ENCODE measurements around the gene CAMSAP2. TPM values are rescaled to one million over a fixed set of nuclear protein-coding genes. Genes with fewer than 3 reads are reported as not detected.

CAMSAP2 gene
- total RNA-seq, 1 experiment from 2014 or later: 40.3 TPM

- Histone ChIP-seq H3K27ac (no peak overlapping the region), H3K9me3 (ENCODE audit: insufficient read depth, low read depth) (no peaks in the 10 kb centered on the region), H2AFZ (no peak overlapping the region), H3K9me2 (ENCODE audit: insufficient read depth) (no peaks in the 10 kb centered on the region), H3K27me3 (ENCODE audit: insufficient read depth, low read depth) (no peaks in the 10 kb centered on the region), H3K4me2 (no peak overlapping the region), H3F3A (ENCODE audit: insufficient read depth, low read depth) (no peaks in the 10 kb centered on the region), H4K20me1 (ENCODE audit: insufficient read depth) (no peaks in the 10 kb centered on the region), H3K4me1 (replicated peaks; ENCODE audit: insufficient read depth) (no peaks in the 10 kb centered on the region), H3K4me3 (no peak overlapping the region), H3K79me2 (ENCODE audit: low read depth) (no peaks in the 10 kb centered on the region), H3K36me3 (ENCODE audit: low read depth) (no peaks in the 10 kb centered on the region)
- intact Hi-C loops (cut with micrococcal nuclease; ENCODE audit: unreplicated experiment): no loop called here
- ChIA-PET POLR2A (ENCODE audit: unreplicated experiment) (no interaction called here), CTCF (no interaction called here)
- DNase-seq: no peak
- no peak for TF ChIP-seq EZH2 (IDR thresholded peaks at IDR 0.05; ENCODE audit: low read depth)
- TF ChIP-seq, protein P1, sequence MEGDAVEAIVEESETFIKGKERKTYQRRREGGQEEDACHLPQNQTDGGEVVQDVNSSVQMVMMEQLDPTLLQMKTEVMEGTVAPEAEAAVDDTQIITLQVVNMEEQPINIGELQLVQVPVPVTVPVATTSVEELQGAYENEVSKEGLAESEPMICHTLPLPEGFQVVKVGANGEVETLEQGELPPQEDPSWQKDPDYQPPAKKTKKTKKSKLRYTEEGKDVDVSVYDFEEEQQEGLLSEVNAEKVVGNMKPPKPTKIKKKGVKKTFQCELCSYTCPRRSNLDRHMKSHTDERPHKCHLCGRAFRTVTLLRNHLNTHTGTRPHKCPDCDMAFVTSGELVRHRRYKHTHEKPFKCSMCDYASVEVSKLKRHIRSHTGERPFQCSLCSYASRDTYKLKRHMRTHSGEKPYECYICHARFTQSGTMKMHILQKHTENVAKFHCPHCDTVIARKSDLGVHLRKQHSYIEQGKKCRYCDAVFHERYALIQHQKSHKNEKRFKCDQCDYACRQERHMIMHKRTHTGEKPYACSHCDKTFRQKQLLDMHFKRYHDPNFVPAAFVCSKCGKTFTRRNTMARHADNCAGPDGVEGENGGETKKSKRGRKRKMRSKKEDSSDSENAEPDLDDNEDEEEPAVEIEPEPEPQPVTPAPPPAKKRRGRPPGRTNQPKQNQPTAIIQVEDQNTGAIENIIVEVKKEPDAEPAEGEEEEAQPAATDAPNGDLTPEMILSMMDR (conservative IDR thresholded peaks at IDR 0.05): no peak
- no TSS peak for BruUV-seq (replicated peaks)
Observed at GRCh38 chr1:200708769-200709168, 29.9 kb upstream of the CAMSAP2 start.

DNA sequence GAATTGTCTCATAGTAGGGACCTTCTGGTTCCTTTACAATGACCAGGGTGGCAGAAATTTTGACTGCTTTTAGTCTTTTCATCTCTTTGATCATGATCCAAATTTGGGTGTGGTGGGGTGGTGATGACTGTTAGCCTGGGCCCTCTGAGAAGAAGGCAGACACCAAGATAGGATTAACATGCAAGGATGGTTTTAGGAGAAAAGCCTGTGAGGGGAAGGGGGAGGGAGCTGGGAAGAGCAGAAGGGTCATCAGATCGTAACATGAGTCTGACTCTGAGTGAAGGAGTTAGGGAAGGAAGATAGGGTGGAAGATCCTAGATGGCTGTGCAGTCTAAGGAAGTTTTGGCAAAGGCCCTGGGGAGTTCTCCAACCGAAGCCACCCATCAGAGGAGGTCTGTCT, 28.5 kb upstream of the CAMSAP2 start:
- Histone ChIP-seq H3K27ac (no peak overlapping the region), H3K4me1 (replicated peaks; ENCODE audit: insufficient read depth) (no peaks in the 10 kb centered on the region), H3K79me2 (ENCODE audit: low read depth) (no peaks in the 10 kb centered on the region), H4K20me1 (ENCODE audit: insufficient read depth) (no peaks in the 10 kb centered on the region), H2AFZ (no peak overlapping the region), H3K36me3 (ENCODE audit: low read depth) (no peaks in the 10 kb centered on the region), H3K27me3 (ENCODE audit: insufficient read depth, low read depth) (no peaks in the 10 kb centered on the region), H3K4me3 (no peak overlapping the region), H3F3A (ENCODE audit: insufficient read depth, low read depth) (0 out of 2 replicates have a peak, but pooled peaks cover 3% of the 10 kb centered on the region), H3K4me2 (no peak overlapping the region), H3K9me3 (ENCODE audit: insufficient read depth, low read depth) (no peaks in the 10 kb centered on the region), H3K9me2 (ENCODE audit: insufficient read depth) (no peaks in the 10 kb centered on the region)
- no peak for TF ChIP-seq EZH2 (IDR thresholded peaks at IDR 0.05; ENCODE audit: low read depth)
- intact Hi-C loops (cut with micrococcal nuclease; ENCODE audit: unreplicated experiment): no loop called here
- ChIA-PET POLR2A (ENCODE audit: unreplicated experiment) (interaction anchor here (0.5 kb wide), 1 partner anchor 31 kb away, joined by 5 read pairs; no protein-coding TSS in a partner anchor), CTCF (no interaction called here)
- no TSS peak for BruUV-seq (replicated peaks)
- DNase-seq: no peak

DNA sequence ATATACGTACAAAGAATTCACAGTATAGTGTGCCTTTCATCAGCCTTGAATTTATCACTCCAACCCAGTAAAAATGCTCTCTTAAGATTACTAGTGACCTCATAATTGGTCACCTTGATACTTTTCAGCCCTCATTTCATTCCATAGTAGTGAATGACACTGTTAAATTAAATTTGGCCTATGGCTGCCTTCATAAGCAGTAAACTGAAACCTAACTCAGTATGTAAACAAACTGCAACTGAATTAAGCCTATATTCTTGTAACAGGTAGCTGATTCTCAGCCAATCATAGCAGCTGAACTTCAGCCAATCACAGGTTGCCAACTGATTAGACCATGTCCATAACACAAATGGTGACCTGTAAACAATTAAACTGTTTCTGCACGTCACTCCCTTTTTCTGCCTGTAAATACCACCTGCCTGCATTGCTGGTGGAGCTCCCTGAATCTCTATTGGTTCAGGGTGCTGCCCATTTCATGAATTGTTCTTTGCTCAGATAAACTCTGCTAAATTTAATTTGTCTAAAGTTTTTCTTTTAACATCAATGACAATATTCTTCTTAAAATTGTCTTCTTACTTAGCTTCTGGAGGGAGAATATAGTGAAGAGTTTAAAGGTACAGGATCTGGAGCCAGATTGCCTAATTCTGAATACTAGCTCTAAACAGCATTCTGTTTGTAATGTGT, 24.0 kb upstream of the CAMSAP2 start:
- H3K4me3 ChIP-seq: no peak overlapping the region
- no peak overlapping the region for H3K27ac ChIP-seq
- no TSS peak for BruUV-seq (replicated peaks)
- TF ChIP-seq, protein P1 (conservative IDR thresholded peaks at IDR 0.05): no peak
- no peak for TF ChIP-seq EZH2 (IDR thresholded peaks at IDR 0.05; ENCODE audit: low read depth)
- no peaks in the 10 kb centered on the region for H3K79me2 ChIP-seq (ENCODE audit: low read depth)
- no peak overlapping the region for H3K4me2 ChIP-seq
- 0 out of 2 replicates have a peak, but pooled peaks cover 3% of the 10 kb centered on the region for H3F3A ChIP-seq (ENCODE audit: insufficient read depth, low read depth)
- H3K4me1 ChIP-seq (replicated peaks; ENCODE audit: insufficient read depth): no peaks in the 10 kb centered on the region
- H4K20me1 ChIP-seq (ENCODE audit: insufficient read depth): no peaks in the 10 kb centered on the region
- H3K27me3 ChIP-seq (ENCODE audit: insufficient read depth, low read depth): no peaks in the 10 kb centered on the region
- ChIA-PET CTCF (no interaction called here), POLR2A (ENCODE audit: unreplicated experiment) (no interaction called here)
- no peak for DNase-seq
- no peaks in the 10 kb centered on the region for H3K9me3 ChIP-seq (ENCODE audit: insufficient read depth, low read depth)
- H3K9me2 ChIP-seq (ENCODE audit: insufficient read depth): no peaks in the 10 kb centered on the region
- no peak overlapping the region for H2AFZ ChIP-seq
- no peaks in the 10 kb centered on the region for H3K36me3 ChIP-seq (ENCODE audit: low read depth)
- intact Hi-C loops (cut with micrococcal nuclease; ENCODE audit: unreplicated experiment): loop anchor here (5.0 kb wide), 1 partner anchor 37 kb away; no protein-coding TSS in a partner anchor
